ENCODE data around the gene SERINC3. TPM values are rescaled to one million over a fixed set of nuclear protein-coding genes. Genes with fewer than 3 reads are reported as not detected.

The SERINC3 gene
- total and polyA plus RNA-seq, 12 donors, result 38.9 to 116 (median 97.4) TPM

GRCh38 chr20:44496976-44497375, 24.9 kb downstream of the SERINC3 start:
- intact Hi-C loops (cut with DNase I), result no loop called here
- peak overlapping the region in 1 of 10 donors; percentile 39 for H3K27ac ChIP-seq
- H3K4me3 ChIP-seq, result no peak overlapping the region
- 79 to 85% methylated on average over 3 of the region's 3 CpGs for WGBS, 2 donors
- peaks cover 2 to 34% (median 16%) of the 10 kb centered on the region in 9 donors for H3K4me1 ChIP-seq
- peaks cover 0 to 100% (median 80%) of the 10 kb centered on the region in 9 donors for H3K36me3 ChIP-seq
- no peaks in the 10 kb centered on the region for H3K27me3 ChIP-seq
- no peak for ATAC-seq
- no peaks in the 10 kb centered on the region for H3K9me3 ChIP-seq
- TF ChIP-seq CTCF (IDR thresholded peaks at IDR 0.05), result no peak
- no peak for DNase-seq

- no peaks in the 10 kb centered on the region for H3K9me3 ChIP-seq
- DNase-seq (no peak), ATAC-seq (peak in 1 of 8 donors; percentile 25)
- no peaks in the 10 kb centered on the region for H3K27me3 ChIP-seq
- no peak overlapping the region for H3K4me3 ChIP-seq
- peaks cover 0 to 100% (median 74%) of the 10 kb centered on the region in 9 donors for H3K36me3 ChIP-seq
- 93 to 94% methylated on average over 3 of the region's 3 CpGs for WGBS, 2 donors
- peaks cover 0 to 37% (median 12%) of the 10 kb centered on the region in 9 donors for H3K4me1 ChIP-seq
- intact Hi-C loops (cut with DNase I), result no loop called here
- no peak for TF ChIP-seq CTCF (IDR thresholded peaks at IDR 0.05)
- H3K27ac ChIP-seq, result peak overlapping the region in 2 of 10 donors; percentile 36 to 39
These were observed 25.9 kb downstream of the SERINC3 start for GRCh38 chr20:44495802-44496481.

- intact Hi-C loops (cut with DNase I), result no loop called here
- Histone ChIP-seq H3K9me3 (no peaks in the 10 kb centered on the region), H3K36me3 (peaks cover 0 to 100% (median 70%) of the 10 kb centered on the region in 9 donors), H3K4me3 (no peak overlapping the region), H3K4me1 (peaks cover 0 to 37% (median 8%) of the 10 kb centered on the region in 9 donors), H3K27me3 (no peaks in the 10 kb centered on the region), H3K27ac (peak overlapping the region in 2 of 10 donors; percentile 36 to 39)
- no peak for DNase-seq
- TF ChIP-seq CTCF (IDR thresholded peaks at IDR 0.05), result no peak
- 92 to 96% methylated on average over 1 of the region's 1 CpG for WGBS, 2 donors
- ATAC-seq, result no peak
These were observed 26.6 kb downstream of the SERINC3 start for GRCh38 chr20:44495257-44495656.

- ATAC-seq (no peak), DNase-seq (no peak)
- H3K27ac ChIP-seq, result peak overlapping the region in 1 of 10 donors; percentile 39
- peaks cover 0 to 100% (median 70%) of the 10 kb centered on the region in 9 donors for H3K36me3 ChIP-seq
- H3K9me3 ChIP-seq, result no peaks in the 10 kb centered on the region
- peaks cover 0 to 37% (median 6%) of the 10 kb centered on the region in 9 donors for H3K4me1 ChIP-seq
- H3K27me3 ChIP-seq, result no peaks in the 10 kb centered on the region
- intact Hi-C loops (cut with DNase I), result no loop called here
- 91 to 96% methylated on average over 3 of the region's 3 CpGs for WGBS, 2 donors
- no peak for TF ChIP-seq CTCF (IDR thresholded peaks at IDR 0.05)
- no peak overlapping the region for H3K4me3 ChIP-seq
These were observed 27.2 kb downstream of the SERINC3 start for GRCh38 chr20:44494681-44495080.

All from heart right ventricle (tissue), 16 donors.